ENCODE measurements around the gene CASP1. TPM values are rescaled to one million over a fixed set of nuclear protein-coding genes. Genes with fewer than 3 reads are reported as not detected.
"Not testable (repeated sequence)": the region's sequence is repeated elsewhere in the genome, so short reads cannot be mapped to it uniquely, and the experiment has no call there.

CASP1 gene
- polyA plus RNA-seq, 1 donor (not counting 4 experiments of a cell fraction or from before 2014, with no cell fraction given) = 69.1 TPM

DNA sequence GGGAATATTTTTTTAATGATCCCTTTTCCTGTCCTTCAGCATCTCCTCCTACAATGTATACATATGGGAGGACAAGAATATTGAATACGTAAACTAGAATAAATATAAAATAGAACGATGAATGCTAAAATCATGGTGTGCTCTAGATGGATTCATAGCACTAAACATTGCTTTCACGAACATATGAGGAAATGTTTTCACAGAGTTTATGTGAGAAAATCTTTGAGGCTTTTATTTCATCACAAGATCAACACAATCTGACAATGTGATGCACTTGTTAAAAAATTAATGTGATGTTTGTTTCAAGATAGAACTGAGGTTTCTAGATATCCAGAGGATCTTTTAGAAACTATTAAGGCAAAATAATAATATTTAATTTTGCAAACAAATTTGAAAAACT lies 7.2 kb upstream of the CASP1 start:
- no peaks in the 10 kb centered on the region for H4K20me1 ChIP-seq (ENCODE audit: control insufficient read depth, extremely low read depth, insufficient read depth, low read length)
- no peaks in the 10 kb centered on the region for H3K36me3 ChIP-seq (ENCODE audit: control insufficient read depth in 2 of 2, extremely low read depth in 1 of 2, insufficient read depth in 2 of 2, low read length in 2 of 2)
- no peak overlapping the region for H3K4me2 ChIP-seq (ENCODE audit: control insufficient read depth, extremely low read depth, insufficient read depth, low read depth, low read length)
- H2AFZ ChIP-seq (ENCODE audit: control insufficient read depth, low read length) = no peak overlapping the region
- no peak overlapping the region for H3K9ac ChIP-seq (ENCODE audit: control insufficient read depth, extremely low read depth, insufficient read depth, low read length)
- H3K4me1 ChIP-seq (ENCODE audit: control insufficient read depth, extremely low read depth, insufficient read depth, low read length) = peaks cover 24% of the 10 kb centered on the region
- no peak overlapping the region for H3K4me3 ChIP-seq (ENCODE audit: control insufficient read depth in 2 of 3, extremely low read depth in 1 of 3, insufficient read depth in 2 of 3, low read depth in 1 of 3, low read length in 3 of 3)
- TF ChIP-seq EZH2 (IDR thresholded peaks at IDR 0.05; ENCODE audit: low read length) = no peak
- TF ChIP-seq, protein P1, sequence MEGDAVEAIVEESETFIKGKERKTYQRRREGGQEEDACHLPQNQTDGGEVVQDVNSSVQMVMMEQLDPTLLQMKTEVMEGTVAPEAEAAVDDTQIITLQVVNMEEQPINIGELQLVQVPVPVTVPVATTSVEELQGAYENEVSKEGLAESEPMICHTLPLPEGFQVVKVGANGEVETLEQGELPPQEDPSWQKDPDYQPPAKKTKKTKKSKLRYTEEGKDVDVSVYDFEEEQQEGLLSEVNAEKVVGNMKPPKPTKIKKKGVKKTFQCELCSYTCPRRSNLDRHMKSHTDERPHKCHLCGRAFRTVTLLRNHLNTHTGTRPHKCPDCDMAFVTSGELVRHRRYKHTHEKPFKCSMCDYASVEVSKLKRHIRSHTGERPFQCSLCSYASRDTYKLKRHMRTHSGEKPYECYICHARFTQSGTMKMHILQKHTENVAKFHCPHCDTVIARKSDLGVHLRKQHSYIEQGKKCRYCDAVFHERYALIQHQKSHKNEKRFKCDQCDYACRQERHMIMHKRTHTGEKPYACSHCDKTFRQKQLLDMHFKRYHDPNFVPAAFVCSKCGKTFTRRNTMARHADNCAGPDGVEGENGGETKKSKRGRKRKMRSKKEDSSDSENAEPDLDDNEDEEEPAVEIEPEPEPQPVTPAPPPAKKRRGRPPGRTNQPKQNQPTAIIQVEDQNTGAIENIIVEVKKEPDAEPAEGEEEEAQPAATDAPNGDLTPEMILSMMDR (optimal IDR thresholded peaks at IDR 0.05 in 1 of 3, IDR thresholded peaks at IDR 0.05 in 1 of 3, conservative IDR thresholded peaks at IDR 0.05 in 1 of 3; ENCODE audit: extremely low read depth in 1 of 3, insufficient read depth in 2 of 3, low read length in 3 of 3) = no peak
- FAIRE-seq (no peak), DNase-seq (ENCODE audit: low read depth, low spot score) (no peak)
- no peaks in the 10 kb centered on the region for H3K9me1 ChIP-seq (ENCODE audit: control insufficient read depth, extremely low read depth, insufficient read depth, low read length)
- dilution Hi-C loops (cut with MboI; ENCODE audit: extremely low pct_ligation_motif_present, low sequenced_read_pairs) = no loop called here
- no peaks in the 10 kb centered on the region for H3K9me3 ChIP-seq (ENCODE audit: control insufficient read depth, low read depth, low read length)
- no peaks in the 10 kb centered on the region for H3K27me3 ChIP-seq (ENCODE audit: control insufficient read depth, extremely low read depth, insufficient read depth, low read length)
- no peak overlapping the region for H3K27ac ChIP-seq (ENCODE audit: control insufficient read depth, insufficient read depth, low read length)
- H3K79me2 ChIP-seq (ENCODE audit: control insufficient read depth, insufficient read depth, low read length) = no peaks in the 10 kb centered on the region

DNA sequence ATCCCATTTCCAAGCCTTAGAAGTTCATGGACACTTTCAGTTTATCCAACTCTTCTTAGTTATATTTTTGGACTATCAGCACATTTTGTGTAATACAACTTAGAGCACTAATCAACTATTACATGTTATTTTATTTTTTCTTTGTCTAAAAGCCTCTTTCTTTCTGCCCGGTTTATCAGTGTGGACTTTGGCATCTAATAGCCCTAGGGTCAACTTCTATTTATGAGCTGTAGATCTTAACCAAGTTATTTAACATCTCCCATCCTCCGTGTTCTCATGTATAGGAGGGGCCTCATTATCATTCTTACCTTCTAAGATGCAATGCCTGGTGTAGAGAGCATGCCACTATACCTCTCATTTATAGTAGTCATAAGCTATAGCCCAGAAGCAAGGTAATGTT lies 5.8 kb upstream of the CASP1 start:
- H4K20me1 ChIP-seq (ENCODE audit: control insufficient read depth, extremely low read depth, insufficient read depth, low read length) = no peaks in the 10 kb centered on the region
- dilution Hi-C loops (cut with MboI; ENCODE audit: extremely low pct_ligation_motif_present, low sequenced_read_pairs) = no loop called here
- TF ChIP-seq, protein P1 (optimal IDR thresholded peaks at IDR 0.05 in 1 of 3, IDR thresholded peaks at IDR 0.05 in 1 of 3, conservative IDR thresholded peaks at IDR 0.05 in 1 of 3; ENCODE audit: extremely low read depth in 1 of 3, insufficient read depth in 2 of 3, low read length in 3 of 3) = no peak
- no peak for TF ChIP-seq EZH2 (IDR thresholded peaks at IDR 0.05; ENCODE audit: low read length)
- no peak overlapping the region for H3K4me3 ChIP-seq (ENCODE audit: control insufficient read depth in 2 of 3, extremely low read depth in 1 of 3, insufficient read depth in 2 of 3, low read depth in 1 of 3, low read length in 3 of 3)
- H3K9me3 ChIP-seq (ENCODE audit: control insufficient read depth, low read depth, low read length) = no peaks in the 10 kb centered on the region
- H3K9ac ChIP-seq (ENCODE audit: control insufficient read depth, extremely low read depth, insufficient read depth, low read length) = no peak overlapping the region
- H3K9me1 ChIP-seq (ENCODE audit: control insufficient read depth, extremely low read depth, insufficient read depth, low read length) = no peaks in the 10 kb centered on the region
- no peaks in the 10 kb centered on the region for H3K36me3 ChIP-seq (ENCODE audit: control insufficient read depth in 2 of 2, extremely low read depth in 1 of 2, insufficient read depth in 2 of 2, low read length in 2 of 2)
- no peak overlapping the region for H3K27ac ChIP-seq (ENCODE audit: control insufficient read depth, insufficient read depth, low read length)
- no peak for DNase-seq (ENCODE audit: low read depth, low spot score)
- H3K27me3 ChIP-seq (ENCODE audit: control insufficient read depth, extremely low read depth, insufficient read depth, low read length) = no peaks in the 10 kb centered on the region
- no peak overlapping the region for H2AFZ ChIP-seq (ENCODE audit: control insufficient read depth, low read length)
- H3K4me2 ChIP-seq (ENCODE audit: control insufficient read depth, extremely low read depth, insufficient read depth, low read depth, low read length) = no peak overlapping the region
- no peaks in the 10 kb centered on the region for H3K79me2 ChIP-seq (ENCODE audit: control insufficient read depth, insufficient read depth, low read length)
- H3K4me1 ChIP-seq (ENCODE audit: control insufficient read depth, extremely low read depth, insufficient read depth, low read length) = peaks cover 17% of the 10 kb centered on the region
- FAIRE-seq = no peak

DNA sequence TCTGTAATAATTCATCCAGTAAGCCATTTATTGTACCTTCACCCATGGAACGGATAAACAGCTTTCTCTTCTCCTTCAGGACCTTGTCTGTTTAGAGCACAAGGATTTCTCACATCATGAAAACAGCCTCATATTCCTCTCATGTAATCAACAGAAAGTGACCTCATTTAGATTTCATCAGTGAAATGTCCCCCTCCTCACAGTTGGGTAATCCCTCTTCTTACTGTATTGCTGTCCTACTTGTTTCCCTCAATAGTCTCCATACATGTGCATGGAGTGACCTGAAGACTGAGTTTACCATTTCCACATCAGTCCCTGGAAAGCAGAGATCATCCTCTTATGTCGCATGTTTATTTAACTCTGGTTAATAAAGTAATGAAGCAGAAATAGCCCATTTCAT lies 556 bp downstream of the CASP1 start:
- H3K9me1 ChIP-seq (ENCODE audit: control insufficient read depth, extremely low read depth, insufficient read depth, low read length); dilution Hi-C loops (cut with MboI; ENCODE audit: extremely low pct_ligation_motif_present, low sequenced_read_pairs); H3K27me3 ChIP-seq (ENCODE audit: control insufficient read depth, extremely low read depth, insufficient read depth, low read length); H4K20me1 ChIP-seq (ENCODE audit: control insufficient read depth, extremely low read depth, insufficient read depth, low read length); H3K9me3 ChIP-seq (ENCODE audit: control insufficient read depth, low read depth, low read length); H3K36me3 ChIP-seq (ENCODE audit: control insufficient read depth in 2 of 2, extremely low read depth in 1 of 2, insufficient read depth in 2 of 2, low read length in 2 of 2); FAIRE-seq; H3K79me2 ChIP-seq (ENCODE audit: control insufficient read depth, insufficient read depth, low read length); DNase-seq (ENCODE audit: low read depth, low spot score); H3K4me1 ChIP-seq (ENCODE audit: control insufficient read depth, extremely low read depth, insufficient read depth, low read length): not testable (repeated sequence)
- Histone ChIP-seq H3K9ac (ENCODE audit: control insufficient read depth, extremely low read depth, insufficient read depth, low read length) (peak overlapping the region; percentile 46), H3K27ac (ENCODE audit: control insufficient read depth, insufficient read depth, low read length) (peak overlapping the region; percentile 53), H3K4me2 (ENCODE audit: control insufficient read depth, extremely low read depth, insufficient read depth, low read depth, low read length) (peak overlapping the region; percentile 63), H2AFZ (ENCODE audit: control insufficient read depth, low read length) (peak overlapping the region; percentile 2), H3K4me3 (ENCODE audit: control insufficient read depth in 2 of 3, extremely low read depth in 1 of 3, insufficient read depth in 2 of 3, low read depth in 1 of 3, low read length in 3 of 3) (peak overlapping the region; percentile 23 to 54 (median 45))

All from keratinocyte (primary cell).